SKM-1 treated with dmso at 0.1 percent for 144 hours (cell line): ENCODE data around the gene TMEM233.
"Not testable (repeated sequence)": the region's sequence is repeated elsewhere in the genome, so short reads cannot be mapped to it uniquely, and the experiment has no call there.

Experiments
- DNase-seq: peaks from one replicate; lab custom pipeline; 2025; ENCODE audit not compliant: unreplicated experiment; lab: John Stamatoyannopoulos, UW

Gene TMEM233

GRCh38 chr12:119657001-119657400 is 63.4 kb downstream of the TMEM233 start:
- DNase-seq: not testable (repeated sequence)

GRCh38 chr12:119658166-119658565 is 64.6 kb downstream of the TMEM233 start:
- not testable (repeated sequence) for DNase-seq

- no peak for DNase-seq
These were observed 65.8 kb downstream of the TMEM233 start for GRCh38 chr12:119659289-119659897.

GRCh38 chr12:119660076-119660475 is 66.5 kb downstream of the TMEM233 start:
- DNase-seq: no peak

- no peak for DNase-seq
These were observed 68.3 kb downstream of the TMEM233 start for GRCh38 chr12:119661882-119662281.

GRCh38 chr12:119664642-119665041 is 71.1 kb downstream of the TMEM233 start:
- no peak for DNase-seq

GRCh38 chr12:119665164-119665929 is 71.8 kb downstream of the TMEM233 start:
- no peak for DNase-seq

GRCh38 chr12:119666226-119666795 is 72.7 kb downstream of the TMEM233 start:
- DNase-seq: peak; percentile 15

GRCh38 chr12:119666900-119667576 is 73.5 kb downstream of the TMEM233 start:
- no peak for DNase-seq

GRCh38 chr12:119667577-119668323 is 74.2 kb downstream of the TMEM233 start, which contains the start of gene PRKAB1:
TSS of gene PRKAB1 (plus strand) at chr12:119668133. CDS start at chr12:119668245, 112 bp downstream.
- DNase-seq: peak; percentile 85

GRCh38 chr12:119668324-119668841 is 74.8 kb downstream of the TMEM233 start:
- DNase-seq: no peak

- no peak for DNase-seq
These were observed 76.3 kb downstream of the TMEM233 start for GRCh38 chr12:119669744-119670472.

- DNase-seq: no peak
These were observed 77.5 kb downstream of the TMEM233 start for GRCh38 chr12:119671070-119671469.

- no peak for DNase-seq
These were observed 78.6 kb downstream of the TMEM233 start for GRCh38 chr12:119672194-119672593.

GRCh38 chr12:119673634-119674033 is 80.1 kb downstream of the TMEM233 start:
- no peak for DNase-seq

GRCh38 chr12:119674560-119674959 is 81.0 kb downstream of the TMEM233 start:
- no peak for DNase-seq

GRCh38 chr12:119676022-119676421 is 82.4 kb downstream of the TMEM233 start:
- no peak for DNase-seq

GRCh38 chr12:119676573-119676972 is 83.0 kb downstream of the TMEM233 start:
- no peak for DNase-seq

GRCh38 chr12:119678459-119678858 is 84.9 kb downstream of the TMEM233 start:
- DNase-seq: no peak

- no peak for DNase-seq
These were observed 85.5 kb downstream of the TMEM233 start for GRCh38 chr12:119679081-119679480.
